A673 (cell line): ENCODE results near the gene WNK4. TPM values are rescaled to one million over a fixed set of nuclear protein-coding genes. Genes with fewer than 3 reads are reported as not detected.

Source experiments
- BruUV-seq: library from RNA; stranded (reverse); fragments of 400-500 nt; replicated peaks from 2 replicates; lab custom pipeline; 2021; lab: Mats Ljungman, UMichigan
- CTCF ChIA-PET: fragments of 300-600 bp; sonication (Branson Sonifier 250); formaldehyde crosslinking; loops from one replicate; lab custom pipeline; 2022; ENCODE audit warnings: antibody characterized with exemption; lab: Charles Lee
- POLR2A ChIA-PET: fragments of 300-600 bp; sonication (Branson Sonifier 250); formaldehyde crosslinking; loops from one replicate; lab custom pipeline; 2022; ENCODE audit warnings: antibody characterized with exemption; ENCODE audit not compliant: low non-redundant PET; lab: Charles Lee
- DNase-seq: peaks from one replicate; pipeline ENCODE4 v3.0.0-alpha.2; 2015; ENCODE audit warnings: low spot score
- H3K27ac ChIP-seq: fragments of 200-600 bp; sonication (generic); 2 replicates; pipeline ENCODE4 v1.5.1; 2016; ENCODE audit warnings: mixed run types, low read depth, mild to moderate bottlenecking, mixed read lengths, antibody characterized with exemption, low read length; ENCODE audit not compliant: poor library complexity, severe bottlenecking
- H3K27me3 ChIP-seq: fragments of 200-600 bp; sonication (generic); replicated peaks from 2 replicates; pipeline ENCODE4 v1.6.1; 2017; ENCODE audit warnings: mixed run types, low read depth, mild to moderate bottlenecking, mixed read lengths, antibody characterized with exemption, low read length; ENCODE audit not compliant: insufficient read depth, poor library complexity
- H3K36me3 ChIP-seq: fragments of 200-600 bp; sonication (generic); 2 replicates; pipeline ENCODE4 v1.6.1; 2016; ENCODE audit warnings: mixed run types, mild to moderate bottlenecking, mixed read lengths, antibody characterized with exemption, low read length; ENCODE audit not compliant: insufficient read depth, poor library complexity, severe bottlenecking
- H3K4me1 ChIP-seq: fragments of 200-600 bp; sonication (generic); 2 replicates; pipeline ENCODE4 v1.6.1; 2017; ENCODE audit warnings: mixed run types, mild to moderate bottlenecking, mixed read lengths, antibody characterized with exemption, low read length; ENCODE audit not compliant: insufficient read depth, poor library complexity, severe bottlenecking
- H3K4me3 ChIP-seq: fragments of 200-600 bp; sonication (generic); 2 replicates; pipeline ENCODE4 v1.5.1; 2016; ENCODE audit warnings: low read depth, mixed run types, mild to moderate bottlenecking, mixed read lengths, low read length; ENCODE audit not compliant: poor library complexity, severe bottlenecking
- H3K9me3 ChIP-seq: fragments of 200-600 bp; sonication (generic); 2 replicates; pipeline ENCODE4 v1.6.1; 2016; ENCODE audit warnings: mixed run types, low read depth, mild to moderate bottlenecking, mixed read lengths, antibody characterized with exemption, low read length; ENCODE audit not compliant: poor library complexity, severe bottlenecking
- EZH2 ChIP-seq: fragments of 200-600 bp; sonication (generic); IDR thresholded peaks from 2 replicates; pipeline ENCODE4 v1.6.1; 2017; ENCODE audit warnings: borderline replicate concordance, low read depth, mild to moderate bottlenecking, mixed read lengths, antibody characterized with exemption, low read length; ENCODE audit not compliant: poor library complexity, severe bottlenecking
- intact Hi-C: fragments of 100-400 bp; cut with micrococcal nuclease; formaldehyde crosslinking; loops from one replicate; pipeline ENCODE4 v1.10.0; 2022; ENCODE audit not compliant: unreplicated experiment
- total RNA-seq: library from RNA; stranded (reverse); gene quantifications from 2 replicates; pipeline ENCODE4 v1.2.3, GENCODE V29; 2021
- TF ChIP-seq, protein P1 (sequence below): fragments of 300-800, 200-600 bp; sonication (generic); conservative IDR thresholded peaks from 2 replicates; pipeline ENCODE4 v1.5.1; 2017; ENCODE audit warnings: low read depth, mild to moderate bottlenecking, antibody characterized with exemption, low read length, moderate library complexity, mixed read lengths

WNK4 gene
- total RNA-seq, 1 experiment from 2014 or later: 0.11 TPM

DNA sequence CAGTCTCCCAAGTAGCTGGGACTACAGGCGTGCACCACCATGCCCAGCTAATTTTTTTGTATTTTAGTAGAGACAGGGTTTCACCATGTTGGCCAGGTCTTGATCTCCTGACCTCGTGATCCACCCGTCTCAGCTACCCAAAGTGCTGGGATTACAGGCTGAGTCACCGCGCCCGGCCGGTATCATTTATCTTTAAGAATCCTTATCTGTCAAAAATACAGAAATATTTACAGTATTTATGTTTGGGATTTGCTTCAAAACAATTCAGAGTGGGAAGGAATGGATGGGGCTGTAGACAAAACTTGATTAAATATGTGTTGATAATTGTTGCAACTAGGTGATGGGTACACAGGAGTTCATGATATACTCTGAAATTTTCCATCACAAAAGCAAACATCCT lies 40.8 kb downstream of the WNK4 start:
- TF ChIP-seq EZH2: no peak
- TF ChIP-seq, protein P1, sequence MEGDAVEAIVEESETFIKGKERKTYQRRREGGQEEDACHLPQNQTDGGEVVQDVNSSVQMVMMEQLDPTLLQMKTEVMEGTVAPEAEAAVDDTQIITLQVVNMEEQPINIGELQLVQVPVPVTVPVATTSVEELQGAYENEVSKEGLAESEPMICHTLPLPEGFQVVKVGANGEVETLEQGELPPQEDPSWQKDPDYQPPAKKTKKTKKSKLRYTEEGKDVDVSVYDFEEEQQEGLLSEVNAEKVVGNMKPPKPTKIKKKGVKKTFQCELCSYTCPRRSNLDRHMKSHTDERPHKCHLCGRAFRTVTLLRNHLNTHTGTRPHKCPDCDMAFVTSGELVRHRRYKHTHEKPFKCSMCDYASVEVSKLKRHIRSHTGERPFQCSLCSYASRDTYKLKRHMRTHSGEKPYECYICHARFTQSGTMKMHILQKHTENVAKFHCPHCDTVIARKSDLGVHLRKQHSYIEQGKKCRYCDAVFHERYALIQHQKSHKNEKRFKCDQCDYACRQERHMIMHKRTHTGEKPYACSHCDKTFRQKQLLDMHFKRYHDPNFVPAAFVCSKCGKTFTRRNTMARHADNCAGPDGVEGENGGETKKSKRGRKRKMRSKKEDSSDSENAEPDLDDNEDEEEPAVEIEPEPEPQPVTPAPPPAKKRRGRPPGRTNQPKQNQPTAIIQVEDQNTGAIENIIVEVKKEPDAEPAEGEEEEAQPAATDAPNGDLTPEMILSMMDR: no peak
- no peaks in the 10 kb centered on the region for H3K4me1 ChIP-seq
- ChIA-PET POLR2A (no interaction called here), CTCF (no interaction called here)
- H3K36me3 ChIP-seq: peaks cover 4% of the 10 kb centered on the region
- intact Hi-C loops: loop anchor here (10.0 kb wide), 1 partner anchor 96 kb away; no protein-coding TSS in a partner anchor
- H3K27me3 ChIP-seq: no peaks in the 10 kb centered on the region
- DNase-seq: no peak
- H3K4me3 ChIP-seq: no peak overlapping the region
- no peak overlapping the region for H3K27ac ChIP-seq
- no TSS peak for BruUV-seq
- H3K9me3 ChIP-seq: no peaks in the 10 kb centered on the region

DNA sequence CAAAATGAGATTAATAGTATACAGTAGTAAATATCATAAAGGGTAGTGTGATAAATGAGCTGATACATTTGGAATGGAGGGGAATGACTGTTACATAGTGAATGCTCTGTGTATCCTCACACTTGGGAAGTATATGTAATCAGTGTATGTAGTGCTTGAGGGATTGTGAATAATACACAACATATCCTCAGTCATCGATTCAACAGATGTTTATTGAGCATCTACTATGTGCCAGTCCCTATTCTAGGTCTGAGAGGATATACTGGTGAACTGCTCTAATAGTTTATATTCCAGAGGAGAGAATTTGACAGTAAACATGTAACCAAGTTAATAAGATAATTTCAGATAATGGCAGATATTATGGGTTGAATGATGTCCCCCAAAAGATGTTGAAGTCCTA lies 47.1 kb downstream of the WNK4 start:
- Histone ChIP-seq H3K36me3 (no peaks in the 10 kb centered on the region), H3K27me3 (no peaks in the 10 kb centered on the region), H3K9me3 (no peaks in the 10 kb centered on the region), H3K27ac (no peak overlapping the region), H3K4me1 (no peaks in the 10 kb centered on the region), H3K4me3 (no peak overlapping the region)
- no TSS peak for BruUV-seq
- intact Hi-C loops: loop anchor here (10.0 kb wide), 1 partner anchor 103 kb away; no protein-coding TSS in a partner anchor
- TF ChIP-seq, protein P1: no peak
- no peak for TF ChIP-seq EZH2
- CTCF ChIA-PET: no interaction called here
- no peak for DNase-seq
- POLR2A ChIA-PET: no interaction called here

DNA sequence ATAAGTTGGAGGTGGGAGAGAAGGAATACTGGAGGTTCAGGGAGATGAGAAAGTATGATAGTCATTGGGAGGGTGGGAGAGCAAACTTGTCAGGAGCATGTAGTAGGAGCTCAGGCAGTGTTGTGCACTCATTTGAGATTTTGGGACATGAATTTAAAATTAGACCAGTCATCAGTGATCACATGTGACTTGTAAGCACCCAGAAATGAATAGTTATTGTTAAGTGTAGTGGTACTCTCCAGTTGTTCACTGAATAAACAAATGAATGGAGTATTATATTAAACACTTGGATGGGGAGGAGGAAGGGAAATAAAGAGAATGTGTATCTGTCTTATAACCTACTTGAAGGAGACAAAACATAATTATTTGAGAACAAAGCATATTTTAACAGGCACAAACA lies 50.6 kb downstream of the WNK4 start:
- DNase-seq: no peak
- TF ChIP-seq EZH2: no peak
- TF ChIP-seq, protein P1: no peak
- Histone ChIP-seq H3K36me3 (no peaks in the 10 kb centered on the region), H3K27me3 (no peaks in the 10 kb centered on the region), H3K4me1 (peaks cover 9% of the 10 kb centered on the region), H3K4me3 (no peak overlapping the region), H3K27ac (no peak overlapping the region), H3K9me3 (no peaks in the 10 kb centered on the region)
- ChIA-PET POLR2A (no interaction called here), CTCF (no interaction called here)
- no TSS peak for BruUV-seq
- intact Hi-C loops: no loop called here
